DND-41 (cell line): Measurements from ENCODE around the gene PIGQ.

ENCODE experiments used
- EZH2 ChIP-seq: IDR thresholded peaks from 3 replicates; pipeline ENCODE4 v1.6.1; 2012; ENCODE audit warnings: borderline replicate concordance, low read depth, mild to moderate bottlenecking, moderate library complexity, low read length, inconsistent platforms; ENCODE audit not compliant: severe bottlenecking
- TF ChIP-seq, protein P1 (sequence below): IDR thresholded peaks from 2 replicates; pipeline ENCODE4 v1.5.1; 2012; ENCODE audit warnings: borderline replicate concordance, low read length, moderate library complexity, mild to moderate bottlenecking; ENCODE audit not compliant: poor library complexity, severe bottlenecking; ENCODE audit errors: extremely low read depth

DNA sequence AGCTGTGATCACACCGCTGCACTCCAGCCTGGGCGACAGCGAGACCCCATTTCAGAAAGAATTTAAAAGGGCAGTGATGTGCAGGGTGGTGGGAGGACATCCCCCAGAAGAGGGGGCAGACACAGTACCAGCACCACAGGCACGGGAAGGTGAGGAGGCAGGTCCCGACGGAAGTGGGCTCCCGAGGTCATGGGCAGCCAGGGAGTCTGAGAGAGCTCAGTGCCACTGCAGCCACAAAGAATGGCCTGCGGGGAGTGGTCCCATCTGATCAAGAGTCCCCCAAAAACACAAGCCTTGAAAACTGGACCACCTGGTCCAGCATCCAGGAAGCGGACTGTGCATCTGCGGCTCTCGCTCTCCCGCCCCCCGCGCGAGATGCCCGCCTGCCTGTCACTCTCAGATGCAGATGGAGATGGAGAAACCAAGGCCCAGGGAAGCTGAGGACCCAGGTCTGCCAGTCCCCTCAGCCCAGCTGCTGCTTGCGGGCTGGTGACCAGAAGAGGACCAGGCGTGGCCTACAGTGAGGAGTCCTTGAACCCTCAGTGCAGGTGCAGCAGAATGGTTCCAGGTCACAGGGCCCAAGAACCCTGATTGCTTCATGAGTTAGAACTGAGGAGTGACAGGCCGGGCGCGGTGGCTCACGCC, 46.5 kb upstream of the PIGQ start:
- TF ChIP-seq, protein P1, sequence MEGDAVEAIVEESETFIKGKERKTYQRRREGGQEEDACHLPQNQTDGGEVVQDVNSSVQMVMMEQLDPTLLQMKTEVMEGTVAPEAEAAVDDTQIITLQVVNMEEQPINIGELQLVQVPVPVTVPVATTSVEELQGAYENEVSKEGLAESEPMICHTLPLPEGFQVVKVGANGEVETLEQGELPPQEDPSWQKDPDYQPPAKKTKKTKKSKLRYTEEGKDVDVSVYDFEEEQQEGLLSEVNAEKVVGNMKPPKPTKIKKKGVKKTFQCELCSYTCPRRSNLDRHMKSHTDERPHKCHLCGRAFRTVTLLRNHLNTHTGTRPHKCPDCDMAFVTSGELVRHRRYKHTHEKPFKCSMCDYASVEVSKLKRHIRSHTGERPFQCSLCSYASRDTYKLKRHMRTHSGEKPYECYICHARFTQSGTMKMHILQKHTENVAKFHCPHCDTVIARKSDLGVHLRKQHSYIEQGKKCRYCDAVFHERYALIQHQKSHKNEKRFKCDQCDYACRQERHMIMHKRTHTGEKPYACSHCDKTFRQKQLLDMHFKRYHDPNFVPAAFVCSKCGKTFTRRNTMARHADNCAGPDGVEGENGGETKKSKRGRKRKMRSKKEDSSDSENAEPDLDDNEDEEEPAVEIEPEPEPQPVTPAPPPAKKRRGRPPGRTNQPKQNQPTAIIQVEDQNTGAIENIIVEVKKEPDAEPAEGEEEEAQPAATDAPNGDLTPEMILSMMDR, result no peak
- no peak for TF ChIP-seq EZH2
